A549 (cell line): Measurements from ENCODE around the gene PAQR5. TPM values are rescaled to one million over a fixed set of nuclear protein-coding genes. Genes with fewer than 3 reads are reported as not detected.

Experiments
- ATAC-seq, 2 experiments: fragments of 200-7000 bp in 1 of 2; fragments of >200 bp in 1 of 2; cut with Nextera tagmentation in 1 of 2; cut with Tn5 transposase in 1 of 2; 3 replicates each; pipeline versions ENCODE4 v1.8.0 to v1.9.1; 2018 to 2020; ENCODE audit warnings: mild to moderate bottlenecking in 1 of 2, moderate library complexity in 1 of 2
- CTCF ChIA-PET: fragments of 300-600 bp; sonication (Branson Sonifier 250); formaldehyde crosslinking; extraction: SDS; loops from one replicate; lab custom pipeline; 2021; ENCODE audit warnings: antibody characterized with exemption, inconsistent platforms; lab: Yijun Ruan, JAX
- POLR2A ChIA-PET: fragments of 350-600 bp; formaldehyde crosslinking; extraction: SDS; loops from one replicate; lab custom pipeline; 2021; ENCODE audit warnings: antibody characterized with exemption, inconsistent platforms; lab: Yijun Ruan, JAX
- DNase-seq, 2 experiments: peaks; one replicate each; pipeline versions ENCODE4 v3.0.0 to v3.0.0-alpha.2; 2011 to 2016; ENCODE audit warnings: low read depth in 1 of 2, low spot score in 1 of 2
- FAIRE-seq: peaks from 2 replicates; lab custom pipeline; 2011; peaks lifted over from hg19 to GRCh38; lab: Jason Lieb, UNC
- H3K27ac ChIP-seq, 2 experiments: fragments of >200 bp; sonication (Bioruptor Twin); formaldehyde crosslinking; 3 replicates each; pipeline ENCODE4 v1.5.1; 2016 to 2017
- H3K4me1 ChIP-seq: fragments of >200 bp; sonication (Bioruptor Twin); formaldehyde crosslinking; 3 replicates; pipeline ENCODE4 v1.6.1; 2016
- H3K4me2 ChIP-seq: fragments of >200 bp; sonication (Bioruptor Twin); formaldehyde crosslinking; 3 replicates; pipeline ENCODE4 v1.6.1; 2016
- H3K4me3 ChIP-seq: fragments of >200 bp; sonication (Bioruptor Twin); formaldehyde crosslinking; 3 replicates; pipeline ENCODE4 v1.5.1; 2016
- H3K9me3 ChIP-seq: fragments of >200 bp; sonication (Bioruptor Twin); formaldehyde crosslinking; 3 replicates; pipeline ENCODE4 v1.6.1; 2016
- BHLHE40 ChIP-seq: IDR thresholded peaks from 2 replicates; pipeline ENCODE4 v1.6.1; 2012; ENCODE audit warnings: low read depth, low read length, inconsistent platforms
- CBX2 ChIP-seq: fragments of 200-600 bp; sonication (generic); IDR thresholded peaks from 2 replicates; pipeline ENCODE4 v1.6.1; 2016; ENCODE audit warnings: low read depth, mild to moderate bottlenecking, borderline replicate concordance
- CBX8 ChIP-seq: fragments of 200-600 bp; sonication (generic); IDR thresholded peaks from 2 replicates; pipeline ENCODE4 v1.6.1; 2016
- CEBPB ChIP-seq, 2 experiments: fragments of >200 bp in 1 of 2; sonication (Bioruptor Twin) in 1 of 2; formaldehyde crosslinking in 1 of 2; IDR thresholded peaks; 2 replicates each; pipeline ENCODE4 v1.6.1; 2012 to 2016
- CHD2 ChIP-seq: fragments of 150-350 bp; IDR thresholded peaks from 2 replicates; pipeline ENCODE4 v1.6.1; 2014; ENCODE audit warnings: low read length; ENCODE audit not compliant: partially characterized antibody
- CHD4 ChIP-seq: fragments of 200-600 bp; sonication (generic); IDR thresholded peaks from 2 replicates; pipeline ENCODE4 v1.6.1; 2016; ENCODE audit warnings: antibody characterized with exemption, mild to moderate bottlenecking, borderline replicate concordance
- EHMT2 ChIP-seq: fragments of 200-600 bp; sonication (generic); IDR thresholded peaks from 2 replicates; pipeline ENCODE4 v1.6.1; 2016; ENCODE audit warnings: antibody characterized with exemption, low read depth, mild to moderate bottlenecking, moderate library complexity
- EP300 ChIP-seq, 2 experiments: fragments of >200 bp; sonication (Bioruptor Twin); formaldehyde crosslinking; IDR thresholded peaks; 2 replicates in 1 of 2; 3 replicates in 1 of 2; pipeline ENCODE4 v1.6.1; 2016 to 2017
- ESRRA ChIP-seq: fragments of 150-350 bp; IDR thresholded peaks from 2 replicates; pipeline ENCODE4 v1.6.1; 2014; ENCODE audit warnings: mild to moderate bottlenecking, low read length, borderline replicate concordance
- FOSB ChIP-seq: fragments of 250-450 bp; sonication (Bioruptor Pico); IDR thresholded peaks from 2 replicates; pipeline ENCODE4 v1.5.0; 2020; ENCODE audit warnings: mild to moderate bottlenecking, moderate library complexity
- FOSL2 ChIP-seq, 2 experiments: fragments of 450-650 bp in 1 of 2; fragments of >200 bp in 1 of 2; sonication (Bioruptor Twin) in 1 of 2; formaldehyde crosslinking; IDR thresholded peaks; 2 replicates each; pipeline versions ENCODE4 v1.5.0 to v1.6.1; 2016 to 2020; ENCODE audit warnings: mild to moderate bottlenecking in 1 of 2, moderate library complexity in 1 of 2
- FOXS1 ChIP-seq: fragments of 250-450 bp; sonication (Bioruptor Pico); IDR thresholded peaks from 2 replicates; pipeline ENCODE4 v1.5.0; 2020; ENCODE audit warnings: mild to moderate bottlenecking, moderate library complexity
- GATA3 ChIP-seq: IDR thresholded peaks from 2 replicates; pipeline ENCODE4 v1.6.1; 2012; ENCODE audit warnings: borderline replicate concordance
- HDAC2 ChIP-seq: fragments of 200-600 bp; sonication (generic); IDR thresholded peaks from 2 replicates; pipeline ENCODE4 v1.6.1; 2016
- HOXB13 ChIP-seq: fragments of 250-450 bp; sonication (Bioruptor Pico); IDR thresholded peaks from 2 replicates; pipeline ENCODE4 v1.5.0; 2020; ENCODE audit warnings: low read depth, mild to moderate bottlenecking, moderate library complexity
- JUNB ChIP-seq: fragments of >200 bp; sonication (Bioruptor Twin); formaldehyde crosslinking; IDR thresholded peaks from 2 replicates; pipeline ENCODE4 v1.6.1; 2016
- KDM1A ChIP-seq: fragments of 200-600 bp; sonication (generic); IDR thresholded peaks from 2 replicates; pipeline ENCODE4 v1.6.1; 2016; ENCODE audit warnings: low read depth, mild to moderate bottlenecking
- MAFK ChIP-seq: fragments of 450-650 bp; IDR thresholded peaks from 2 replicates; pipeline ENCODE4 v1.6.1; 2014; ENCODE audit not compliant: partially characterized antibody
- MAZ ChIP-seq: fragments of 150-350 bp; IDR thresholded peaks from 2 replicates; pipeline ENCODE4 v1.6.1; 2014; ENCODE audit warnings: antibody characterized with exemption, low read depth, low read length, borderline replicate concordance
- NFE2L2 ChIP-seq: fragments of 150-350 bp; conservative IDR thresholded peaks from 2 replicates; pipeline ENCODE4 v1.6.1; 2014; ENCODE audit warnings: low read length
- NPAS2 ChIP-seq: fragments of 250-450 bp; sonication (Bioruptor Pico); IDR thresholded peaks from 2 replicates; pipeline ENCODE4 v1.8.0; 2022; ENCODE audit warnings: mild to moderate bottlenecking, moderate library complexity, borderline replicate concordance
- POLR2A ChIP-seq: IDR thresholded peaks from 2 replicates; pipeline ENCODE4 v1.6.1; 2012; ENCODE audit warnings: mild to moderate bottlenecking, low read length
- RCOR1 ChIP-seq: fragments of 150-350 bp; IDR thresholded peaks from 2 replicates; pipeline ENCODE4 v1.6.1; 2014; ENCODE audit warnings: antibody characterized with exemption, low read length, low read depth
- RFX5 ChIP-seq: fragments of 450-650 bp; IDR thresholded peaks from 2 replicates; pipeline ENCODE4 v1.7.1; 2014; ENCODE audit warnings: antibody characterized with exemption, mild to moderate bottlenecking, moderate library complexity
- SMC3 ChIP-seq: fragments of >200 bp; sonication (Bioruptor Twin); formaldehyde crosslinking; IDR thresholded peaks from 3 replicates; pipeline ENCODE4 v1.6.1; 2018; ENCODE audit warnings: inconsistent platforms
- SREBF2 ChIP-seq: fragments of 450-650 bp; IDR thresholded peaks from 2 replicates; pipeline ENCODE4 v1.6.1; 2014; ENCODE audit warnings: mild to moderate bottlenecking, moderate library complexity
- TFCP2L1 ChIP-seq: fragments of 250-450 bp; sonication (Bioruptor Pico); IDR thresholded peaks from 2 replicates; pipeline ENCODE4 v1.5.0; 2021; ENCODE audit warnings: mild to moderate bottlenecking
- TP53 ChIP-seq: fragments of 250-450 bp; sonication (Bioruptor Pico); IDR thresholded peaks from 2 replicates; pipeline ENCODE4 v1.5.0; 2021; ENCODE audit warnings: mild to moderate bottlenecking, moderate library complexity
- ZC3H11A ChIP-seq: fragments of 450-650 bp; IDR thresholded peaks from 2 replicates; pipeline ENCODE4 v1.6.1; 2014; ENCODE audit warnings: antibody characterized with exemption, mild to moderate bottlenecking
- ZSCAN20 ChIP-seq: fragments of 250-450 bp; sonication (Bioruptor Pico); IDR thresholded peaks from 2 replicates; pipeline ENCODE4 v1.8.0; 2022; ENCODE audit warnings: mild to moderate bottlenecking, moderate library complexity
- WGBS: methylation state at CpG from one replicate; pipeline ENCODE4 v1.1.6; 2017; ENCODE audit errors: missing lambda C conversion rate; 5-methylcytosine and 5-hydroxymethylcytosine counted together
- polyA plus RNA-seq, 4 experiments: library from polyadenylated mRNA; depleted of rRNA in 3 of 4; stranded (reverse); fragments of >200 nt; fragmentation: RNase III in 1 of 4; extraction: RNeasy Plus Mini Kit Qiagen cat#74134 plus additional on column Dnase treatment in 1 of 4; gene quantifications; 2 replicates in 3 of 4; 3 replicates in 1 of 4; pipeline ENCODE4 v1.2.3, GENCODE V29; 2011 to 2017
- TF ChIP-seq, protein P1 (sequence below): fragments of >200 bp; sonication (Bioruptor Twin); formaldehyde crosslinking; IDR thresholded peaks from 3 replicates; pipeline ENCODE4 v1.6.1; 2016
- TF ChIP-seq, protein P2 (sequence below): fragments of 150-350 bp; IDR thresholded peaks from 2 replicates; pipeline ENCODE4 v1.6.1; 2014; ENCODE audit warnings: low read depth, mild to moderate bottlenecking, low read length
- TF ChIP-seq, protein P3 (sequence below): fragments of 200-600 bp; sonication (generic); IDR thresholded peaks from 2 replicates; pipeline ENCODE4 v1.6.1; 2016; ENCODE audit warnings: antibody characterized with exemption, mild to moderate bottlenecking, moderate library complexity
- TF ChIP-seq, protein P4 (sequence below): IDR thresholded peaks from 2 replicates; pipeline ENCODE4 v1.6.1; 2012; ENCODE audit warnings: low read depth, borderline replicate concordance

Gene PAQR5
- polyA plus RNA-seq, 2 of the 4 experiments (the other 2 are of a cell fraction) = 104 to 114 TPM

DNA sequence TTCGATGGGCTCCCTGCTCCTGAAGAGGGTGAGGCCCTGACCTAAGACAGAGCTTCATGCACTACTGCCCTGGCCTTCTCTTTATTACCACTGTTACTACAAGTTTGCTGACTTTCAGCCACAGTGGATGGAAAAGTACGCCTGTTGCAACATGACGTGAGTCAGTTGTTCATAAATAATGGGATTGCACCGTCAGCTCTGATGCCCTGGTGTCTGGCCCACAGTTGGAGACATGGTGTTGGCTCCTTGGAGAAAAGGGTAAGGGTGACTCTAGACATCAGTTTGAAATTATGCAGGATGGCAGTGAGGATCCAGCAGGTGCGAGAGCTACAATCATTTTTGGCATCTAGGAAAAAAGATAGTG, 5.5 kb downstream of the PAQR5 start (continued):
- no peak; the same call in 1 of the 2 replicates for TF ChIP-seq FOXS1 (CRISPR knock-in tag)
- TF ChIP-seq, protein P1, sequence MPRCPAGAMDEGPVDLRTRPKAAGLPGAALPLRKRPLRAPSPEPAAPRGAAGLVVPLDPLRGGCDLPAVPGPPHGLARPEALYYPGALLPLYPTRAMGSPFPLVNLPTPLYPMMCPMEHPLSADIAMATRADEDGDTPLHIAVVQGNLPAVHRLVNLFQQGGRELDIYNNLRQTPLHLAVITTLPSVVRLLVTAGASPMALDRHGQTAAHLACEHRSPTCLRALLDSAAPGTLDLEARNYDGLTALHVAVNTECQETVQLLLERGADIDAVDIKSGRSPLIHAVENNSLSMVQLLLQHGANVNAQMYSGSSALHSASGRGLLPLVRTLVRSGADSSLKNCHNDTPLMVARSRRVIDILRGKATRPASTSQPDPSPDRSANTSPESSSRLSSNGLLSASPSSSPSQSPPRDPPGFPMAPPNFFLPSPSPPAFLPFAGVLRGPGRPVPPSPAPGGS = peak; percentile 72
- TF ChIP-seq FOSL2 (IDR thresholded peaks at IDR 0.05) = peak; percentile 90
- peak; percentile 97 for TF ChIP-seq FOSL2 (CRISPR knock-in tag; IDR thresholded peaks at IDR 0.05)
- TF ChIP-seq CBX2 = no peak
- TF ChIP-seq TFCP2L1 (CRISPR knock-in tag) = no peak
- no peak for TF ChIP-seq ZC3H11A
- no peak for TF ChIP-seq ESRRA
- no peak for TF ChIP-seq CHD2
- no peak; the same call in 1 of the 2 replicates for TF ChIP-seq FOSB
- no peak for TF ChIP-seq RFX5
- TF ChIP-seq KDM1A = no peak
- TF ChIP-seq CBX8 = no peak
- TF ChIP-seq GATA3 = peak; percentile 72; the same call in 1 of the 2 replicates
- TF ChIP-seq HOXB13 (CRISPR knock-in tag) = 0 out of 2 replicates have a peak, but pooled peaks have one; percentile 49
- TF ChIP-seq, protein P2, sequence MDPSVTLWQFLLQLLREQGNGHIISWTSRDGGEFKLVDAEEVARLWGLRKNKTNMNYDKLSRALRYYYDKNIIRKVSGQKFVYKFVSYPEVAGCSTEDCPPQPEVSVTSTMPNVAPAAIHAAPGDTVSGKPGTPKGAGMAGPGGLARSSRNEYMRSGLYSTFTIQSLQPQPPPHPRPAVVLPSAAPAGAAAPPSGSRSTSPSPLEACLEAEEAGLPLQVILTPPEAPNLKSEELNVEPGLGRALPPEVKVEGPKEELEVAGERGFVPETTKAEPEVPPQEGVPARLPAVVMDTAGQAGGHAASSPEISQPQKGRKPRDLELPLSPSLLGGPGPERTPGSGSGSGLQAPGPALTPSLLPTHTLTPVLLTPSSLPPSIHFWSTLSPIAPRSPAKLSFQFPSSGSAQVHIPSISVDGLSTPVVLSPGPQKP = no peak
- TF ChIP-seq HDAC2 = no peak
- TF ChIP-seq EP300 (IDR thresholded peaks at IDR 0.05) = peak; percentile 80 to 81; a peak in 3 of 5 replicates
- no peak for TF ChIP-seq MAZ
- TF ChIP-seq CHD4 = no peak
- TF ChIP-seq SMC3 = 0 out of 3 replicates have a peak, but pooled peaks have one; percentile 23
- TF ChIP-seq SREBF2 = no peak
- no peak for TF ChIP-seq NPAS2 (CRISPR knock-in tag)
- TF ChIP-seq CEBPB (IDR thresholded peaks at IDR 0.05) = peak; percentile 97 to 99
- TF ChIP-seq RCOR1 = no peak
- no peak for TF ChIP-seq EHMT2
- no peak for TF ChIP-seq ZSCAN20 (CRISPR knock-in tag)
- no peak for TF ChIP-seq TP53 (CRISPR knock-in tag)

DNA sequence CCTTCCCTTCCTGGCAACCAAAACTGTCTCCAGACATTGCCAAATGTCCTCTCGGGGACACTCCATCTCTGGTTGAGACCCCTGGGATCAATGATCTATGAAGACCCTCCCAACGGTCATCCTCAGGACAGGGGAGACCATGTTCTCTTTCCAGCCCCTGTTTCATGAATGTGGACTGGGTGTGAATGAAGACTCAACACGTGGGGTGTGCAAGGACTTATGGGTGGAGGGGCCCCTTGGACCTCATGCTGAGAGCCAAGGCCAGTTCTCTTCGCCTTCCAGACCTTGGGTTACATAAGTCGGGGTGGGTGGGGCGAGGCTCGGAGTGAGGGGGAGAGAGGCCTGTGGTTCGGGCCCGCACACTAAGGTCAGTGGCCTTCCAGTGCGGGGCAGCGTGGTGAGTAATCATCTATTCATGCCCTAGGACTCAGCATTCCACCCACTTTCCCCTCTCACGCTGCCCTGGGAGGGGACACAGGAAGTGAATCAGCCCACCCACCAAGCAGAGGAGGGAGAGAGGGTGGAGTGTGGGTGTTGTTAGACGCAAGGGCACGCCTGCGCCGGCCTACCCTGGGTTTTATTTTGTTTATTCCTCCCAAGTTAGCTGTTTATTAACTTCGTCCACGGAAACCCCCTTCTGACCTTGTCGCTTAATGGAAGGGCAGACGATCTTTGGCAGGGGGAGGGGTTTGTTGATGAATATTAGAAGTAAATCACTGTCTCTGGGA, 6.7 kb downstream of the PAQR5 start:
- CTCF ChIA-PET = interaction anchor here (0.7 to 1.8 kb wide), 6 partner anchors 20 to 144 kb away, joined by 3 to 6 read pairs (median 4); partner anchors contain the start of gene GLCE
- ATAC-seq (peak; percentile 82 to 88), FAIRE-seq (peak; percentile 98), DNase-seq (peak; percentile 98 to 99)
- peak overlapping the region; percentile 22; the same call in 2 of the 3 replicates for H3K4me3 ChIP-seq
- H3K27ac ChIP-seq = peak overlapping the region; percentile 96 to 97
- peak overlapping the region; percentile 85 for H3K4me2 ChIP-seq
- H3K9me3 ChIP-seq = no peaks in the 10 kb centered on the region
- peaks cover 86% of the 10 kb centered on the region for H3K4me1 ChIP-seq
- 4% methylated on average over 17 of the region's 20 CpGs for WGBS
- POLR2A ChIA-PET = interaction anchor here (1.0 kb wide), 1 partner anchor 145 kb away, joined by 4 read pairs; the partner anchor contains the start of gene GLCE
- no peak for TF ChIP-seq POLR2A
- no peak for TF ChIP-seq ZC3H11A
- peak; percentile 97 for TF ChIP-seq FOSL2 (IDR thresholded peaks at IDR 0.05)
- peak; percentile 98 for TF ChIP-seq FOSL2 (CRISPR knock-in tag; IDR thresholded peaks at IDR 0.05)
- peak; percentile 17; the same call in 1 of the 2 replicates for TF ChIP-seq TFCP2L1 (CRISPR knock-in tag)
- TF ChIP-seq, protein P3, sequence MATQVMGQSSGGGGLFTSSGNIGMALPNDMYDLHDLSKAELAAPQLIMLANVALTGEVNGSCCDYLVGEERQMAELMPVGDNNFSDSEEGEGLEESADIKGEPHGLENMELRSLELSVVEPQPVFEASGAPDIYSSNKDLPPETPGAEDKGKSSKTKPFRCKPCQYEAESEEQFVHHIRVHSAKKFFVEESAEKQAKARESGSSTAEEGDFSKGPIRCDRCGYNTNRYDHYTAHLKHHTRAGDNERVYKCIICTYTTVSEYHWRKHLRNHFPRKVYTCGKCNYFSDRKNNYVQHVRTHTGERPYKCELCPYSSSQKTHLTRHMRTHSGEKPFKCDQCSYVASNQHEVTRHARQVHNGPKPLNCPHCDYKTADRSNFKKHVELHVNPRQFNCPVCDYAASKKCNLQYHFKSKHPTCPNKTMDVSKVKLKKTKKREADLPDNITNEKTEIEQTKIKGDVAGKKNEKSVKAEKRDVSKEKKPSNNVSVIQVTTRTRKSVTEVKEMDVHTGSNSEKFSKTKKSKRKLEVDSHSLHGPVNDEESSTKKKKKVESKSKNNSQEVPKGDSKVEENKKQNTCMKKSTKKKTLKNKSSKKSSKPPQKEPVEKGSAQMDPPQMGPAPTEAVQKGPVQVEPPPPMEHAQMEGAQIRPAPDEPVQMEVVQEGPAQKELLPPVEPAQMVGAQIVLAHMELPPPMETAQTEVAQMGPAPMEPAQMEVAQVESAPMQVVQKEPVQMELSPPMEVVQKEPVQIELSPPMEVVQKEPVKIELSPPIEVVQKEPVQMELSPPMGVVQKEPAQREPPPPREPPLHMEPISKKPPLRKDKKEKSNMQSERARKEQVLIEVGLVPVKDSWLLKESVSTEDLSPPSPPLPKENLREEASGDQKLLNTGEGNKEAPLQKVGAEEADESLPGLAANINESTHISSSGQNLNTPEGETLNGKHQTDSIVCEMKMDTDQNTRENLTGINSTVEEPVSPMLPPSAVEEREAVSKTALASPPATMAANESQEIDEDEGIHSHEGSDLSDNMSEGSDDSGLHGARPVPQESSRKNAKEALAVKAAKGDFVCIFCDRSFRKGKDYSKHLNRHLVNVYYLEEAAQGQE = no peak
- peak; percentile 98; the same call in 1 of the 2 replicates for TF ChIP-seq HOXB13 (CRISPR knock-in tag)
- peak; percentile 31; the same call in 1 of the 2 replicates for TF ChIP-seq BHLHE40
- no peak; the same call in 1 of the 2 replicates for TF ChIP-seq NFE2L2
- TF ChIP-seq RCOR1 = no peak
- peak; percentile 74 to 77; a peak in 3 of 4 replicates for TF ChIP-seq CEBPB (IDR thresholded peaks at IDR 0.05)
- peak; percentile 97 for TF ChIP-seq JUNB
- TF ChIP-seq MAFK = peak; percentile 46
- TF ChIP-seq, protein P4, sequence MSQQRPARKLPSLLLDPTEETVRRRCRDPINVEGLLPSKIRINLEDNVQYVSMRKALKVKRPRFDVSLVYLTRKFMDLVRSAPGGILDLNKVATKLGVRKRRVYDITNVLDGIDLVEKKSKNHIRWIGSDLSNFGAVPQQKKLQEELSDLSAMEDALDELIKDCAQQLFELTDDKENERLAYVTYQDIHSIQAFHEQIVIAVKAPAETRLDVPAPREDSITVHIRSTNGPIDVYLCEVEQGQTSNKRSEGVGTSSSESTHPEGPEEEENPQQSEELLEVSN = peak; percentile 96
- no peak for TF ChIP-seq HDAC2
- TF ChIP-seq CBX8 = no peak
- TF ChIP-seq ESRRA = peak; percentile 98
- no peak for TF ChIP-seq CBX2
